ENCODE measurements around the gene MRPL58. TPM values are rescaled to one million over a fixed set of nuclear protein-coding genes. Genes with fewer than 3 reads are reported as not detected.

Gene MRPL58
- polyA plus RNA-seq, 1 donor (not counting 4 experiments of a cell fraction or from before 2014, with no cell fraction given) = 61.1 TPM

DNA sequence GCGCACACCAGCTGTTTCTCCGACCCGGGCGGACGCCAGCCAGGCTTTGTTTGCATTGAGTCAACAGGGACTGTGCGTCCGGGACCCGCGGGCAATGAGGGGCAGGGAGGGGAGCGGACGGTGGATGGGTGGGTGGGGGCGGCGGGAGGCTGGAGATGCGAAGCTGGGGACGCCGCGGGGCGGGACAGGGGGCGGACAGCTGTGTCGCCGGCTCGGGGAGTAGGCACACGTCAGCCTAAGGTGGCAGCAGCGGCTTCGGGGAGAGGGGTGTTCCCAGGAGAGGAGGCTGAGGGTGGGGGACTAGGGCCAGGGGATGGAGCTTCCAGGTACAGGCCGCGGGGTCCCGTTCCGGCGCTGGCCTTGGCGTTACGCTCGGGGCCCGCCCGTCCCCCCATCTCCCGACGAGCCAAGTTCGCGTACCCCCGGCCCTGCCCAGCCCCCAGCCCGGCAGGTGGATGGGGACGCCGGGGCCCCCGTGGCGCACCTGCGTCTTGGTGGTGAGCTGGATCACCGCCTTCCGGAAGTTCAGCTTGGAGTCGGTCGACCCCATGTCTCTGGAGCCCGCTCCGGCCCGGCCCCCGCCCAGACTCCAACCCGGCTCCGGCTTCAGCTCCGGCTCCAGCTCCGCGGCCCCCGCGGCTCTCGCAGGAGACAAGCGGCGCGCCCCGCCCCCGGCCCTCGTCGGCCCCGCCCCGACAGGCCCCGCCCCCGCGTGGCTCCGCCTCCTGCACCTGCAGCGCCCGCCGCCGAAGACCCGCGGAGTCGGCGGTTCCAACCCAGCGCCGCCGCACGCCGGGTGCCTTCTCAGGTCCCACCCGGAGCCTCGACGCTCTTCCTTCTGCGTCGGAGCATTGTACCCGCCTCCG is 40.1 kb upstream of the MRPL58 start, which contains the start of gene HID1:
Gene HID1, minus strand, starts transcription at position 653 of the 866 bp plus-strand sequence. Its CDS starts 103 bp downstream, at position 550.
- no peaks in the 10 kb centered on the region for H3K79me2 ChIP-seq (ENCODE audit: control insufficient read depth, insufficient read depth, low read length)
- peaks cover 36% of the 10 kb centered on the region for H3K27me3 ChIP-seq (ENCODE audit: control insufficient read depth, extremely low read depth, insufficient read depth, low read length)
- H4K20me1 ChIP-seq (ENCODE audit: control insufficient read depth, extremely low read depth, insufficient read depth, low read length) = no peaks in the 10 kb centered on the region
- peak within 1 kb of the TSS; percentile 22 for H3K9ac ChIP-seq (ENCODE audit: control insufficient read depth, extremely low read depth, insufficient read depth, low read length)
- H3K4me2 ChIP-seq (ENCODE audit: control insufficient read depth, extremely low read depth, insufficient read depth, low read depth, low read length) = peak within 1 kb of the TSS; percentile 32
- no peaks in the 10 kb centered on the region for H3K9me1 ChIP-seq (ENCODE audit: control insufficient read depth, extremely low read depth, insufficient read depth, low read length)
- TF ChIP-seq, protein P1, sequence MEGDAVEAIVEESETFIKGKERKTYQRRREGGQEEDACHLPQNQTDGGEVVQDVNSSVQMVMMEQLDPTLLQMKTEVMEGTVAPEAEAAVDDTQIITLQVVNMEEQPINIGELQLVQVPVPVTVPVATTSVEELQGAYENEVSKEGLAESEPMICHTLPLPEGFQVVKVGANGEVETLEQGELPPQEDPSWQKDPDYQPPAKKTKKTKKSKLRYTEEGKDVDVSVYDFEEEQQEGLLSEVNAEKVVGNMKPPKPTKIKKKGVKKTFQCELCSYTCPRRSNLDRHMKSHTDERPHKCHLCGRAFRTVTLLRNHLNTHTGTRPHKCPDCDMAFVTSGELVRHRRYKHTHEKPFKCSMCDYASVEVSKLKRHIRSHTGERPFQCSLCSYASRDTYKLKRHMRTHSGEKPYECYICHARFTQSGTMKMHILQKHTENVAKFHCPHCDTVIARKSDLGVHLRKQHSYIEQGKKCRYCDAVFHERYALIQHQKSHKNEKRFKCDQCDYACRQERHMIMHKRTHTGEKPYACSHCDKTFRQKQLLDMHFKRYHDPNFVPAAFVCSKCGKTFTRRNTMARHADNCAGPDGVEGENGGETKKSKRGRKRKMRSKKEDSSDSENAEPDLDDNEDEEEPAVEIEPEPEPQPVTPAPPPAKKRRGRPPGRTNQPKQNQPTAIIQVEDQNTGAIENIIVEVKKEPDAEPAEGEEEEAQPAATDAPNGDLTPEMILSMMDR (optimal IDR thresholded peaks at IDR 0.05 in 1 of 3, IDR thresholded peaks at IDR 0.05 in 1 of 3, conservative IDR thresholded peaks at IDR 0.05 in 1 of 3; ENCODE audit: extremely low read depth in 1 of 3, insufficient read depth in 2 of 3, low read length in 3 of 3) = no peak
- no peak for TF ChIP-seq EZH2 (IDR thresholded peaks at IDR 0.05; ENCODE audit: low read length)
- DNase-seq (ENCODE audit: low read depth, low spot score) (no peak), FAIRE-seq (no peak)
- H3K36me3 ChIP-seq (ENCODE audit: control insufficient read depth in 2 of 2, extremely low read depth in 1 of 2, insufficient read depth in 2 of 2, low read length in 2 of 2) = no peaks in the 10 kb centered on the region
- no peaks in the 10 kb centered on the region for H3K9me3 ChIP-seq (ENCODE audit: control insufficient read depth, low read depth, low read length)
- peak within 1 kb of the TSS; percentile 27 to 43 (median 32) for H3K4me3 ChIP-seq (ENCODE audit: control insufficient read depth in 2 of 3, extremely low read depth in 1 of 3, insufficient read depth in 2 of 3, low read depth in 1 of 3, low read length in 3 of 3)
- no peak within 1 kb of the TSS for H3K27ac ChIP-seq (ENCODE audit: control insufficient read depth, insufficient read depth, low read length)
- dilution Hi-C loops (cut with MboI; ENCODE audit: extremely low pct_ligation_motif_present, low sequenced_read_pairs) = no loop called here
- peaks cover 10% of the 10 kb centered on the region for H3K4me1 ChIP-seq (ENCODE audit: control insufficient read depth, extremely low read depth, insufficient read depth, low read length)
- H2AFZ ChIP-seq (ENCODE audit: control insufficient read depth, low read length) = no peak within 1 kb of the TSS

GRCh38 chr17:74972973-74973328 is 39.5 kb upstream of the MRPL58 start:
- no peak overlapping the region for H2AFZ ChIP-seq (ENCODE audit: control insufficient read depth, low read length)
- H3K36me3 ChIP-seq (ENCODE audit: control insufficient read depth in 2 of 2, extremely low read depth in 1 of 2, insufficient read depth in 2 of 2, low read length in 2 of 2) = no peaks in the 10 kb centered on the region
- no peak overlapping the region for H3K27ac ChIP-seq (ENCODE audit: control insufficient read depth, insufficient read depth, low read length)
- dilution Hi-C loops (cut with MboI; ENCODE audit: extremely low pct_ligation_motif_present, low sequenced_read_pairs) = no loop called here
- no peak overlapping the region for H3K9ac ChIP-seq (ENCODE audit: control insufficient read depth, extremely low read depth, insufficient read depth, low read length)
- DNase-seq (ENCODE audit: low read depth, low spot score) = no peak
- no peak overlapping the region for H3K4me3 ChIP-seq (ENCODE audit: control insufficient read depth in 2 of 3, extremely low read depth in 1 of 3, insufficient read depth in 2 of 3, low read depth in 1 of 3, low read length in 3 of 3)
- H3K79me2 ChIP-seq (ENCODE audit: control insufficient read depth, insufficient read depth, low read length) = no peaks in the 10 kb centered on the region
- no peaks in the 10 kb centered on the region for H4K20me1 ChIP-seq (ENCODE audit: control insufficient read depth, extremely low read depth, insufficient read depth, low read length)
- peaks cover 36% of the 10 kb centered on the region for H3K27me3 ChIP-seq (ENCODE audit: control insufficient read depth, extremely low read depth, insufficient read depth, low read length)
- no peaks in the 10 kb centered on the region for H3K9me3 ChIP-seq (ENCODE audit: control insufficient read depth, low read depth, low read length)
- H3K4me1 ChIP-seq (ENCODE audit: control insufficient read depth, extremely low read depth, insufficient read depth, low read length) = peaks cover 10% of the 10 kb centered on the region
- peak overlapping the region; percentile 8 for H3K4me2 ChIP-seq (ENCODE audit: control insufficient read depth, extremely low read depth, insufficient read depth, low read depth, low read length)
- TF ChIP-seq, protein P1 (optimal IDR thresholded peaks at IDR 0.05 in 1 of 3, IDR thresholded peaks at IDR 0.05 in 1 of 3, conservative IDR thresholded peaks at IDR 0.05 in 1 of 3; ENCODE audit: extremely low read depth in 1 of 3, insufficient read depth in 2 of 3, low read length in 3 of 3) = no peak
- no peak for TF ChIP-seq EZH2 (IDR thresholded peaks at IDR 0.05; ENCODE audit: low read length)
- no peaks in the 10 kb centered on the region for H3K9me1 ChIP-seq (ENCODE audit: control insufficient read depth, extremely low read depth, insufficient read depth, low read length)
- FAIRE-seq = no peak

Data from keratinocyte (primary cell).